Activated naive CD8-positive, alpha-beta T cell treated with anti-CD3 and anti-CD28 coated beads, Interleukin-2, amount 50 U/mL, for 16 hours (primary cell): ENCODE data around the gene DHX58.

Experiments
- DNase-seq: peaks from one replicate; pipeline ENCODE4 v3.0.0-alpha.2; 2020; ENCODE audit warnings: low read depth, low spot score

Gene DHX58

GRCh38 chr17:42055496-42055895, 57.0 kb downstream of the DHX58 start:
- no peak for DNase-seq

DNA sequence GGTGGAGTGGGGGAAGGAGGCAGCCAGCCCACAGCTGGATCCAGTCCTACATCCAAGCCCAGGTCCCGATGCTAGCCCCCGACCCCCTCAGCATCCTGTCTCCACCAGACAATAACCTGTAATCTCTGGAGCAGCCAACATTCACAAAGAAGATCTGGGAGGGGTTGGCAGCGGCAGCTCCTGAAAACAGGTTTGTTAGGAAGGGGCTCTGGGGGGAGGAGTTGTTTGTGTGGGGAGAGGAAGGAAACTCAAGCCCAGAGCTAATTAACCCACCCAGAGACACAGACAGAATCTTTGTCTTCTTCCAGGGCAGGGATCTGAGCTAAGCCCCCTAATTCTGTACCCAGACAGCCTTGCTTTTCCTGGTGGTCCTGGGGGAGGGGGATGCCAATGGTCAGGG, 57.5 kb downstream of the DHX58 start:
- no peak for DNase-seq

DNA sequence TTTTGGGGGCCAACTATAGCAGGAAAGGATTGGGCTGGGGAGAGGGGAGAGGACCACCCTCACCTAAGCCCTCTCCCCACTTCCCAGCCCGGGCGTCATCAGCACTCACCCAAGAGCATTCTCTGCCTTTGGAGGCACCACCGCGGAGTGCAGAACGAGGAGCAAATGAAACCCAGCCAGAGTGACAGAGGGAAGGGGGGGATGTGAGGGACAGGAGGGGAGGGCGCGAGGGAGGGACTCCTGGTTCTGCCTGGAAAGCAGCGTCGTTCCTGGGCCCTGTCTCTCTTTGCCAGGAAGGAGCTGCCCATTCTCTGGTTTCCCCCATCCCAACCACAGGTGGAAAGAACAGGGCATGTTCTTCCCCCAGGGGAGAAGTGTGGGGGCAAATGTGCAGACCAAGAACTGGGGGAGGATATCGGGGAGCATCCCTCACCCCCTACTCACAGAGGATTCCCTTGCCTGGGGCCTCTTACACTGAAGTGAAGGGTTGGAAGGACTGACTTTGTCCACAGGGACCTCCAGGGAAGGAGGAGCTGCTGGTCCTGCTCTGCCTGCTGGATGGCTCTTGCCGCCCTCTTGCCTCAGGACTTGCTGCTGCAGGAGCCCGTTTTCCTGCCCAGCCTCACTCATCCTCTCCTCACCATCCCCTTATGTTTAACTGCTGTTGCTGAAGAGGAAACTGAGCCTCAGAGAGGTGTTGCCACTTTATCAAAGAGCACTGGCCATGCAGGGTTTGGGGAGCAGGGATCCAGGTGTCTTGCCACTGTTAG, 58.6 kb downstream of the DHX58 start:
- no peak for DNase-seq

DNA sequence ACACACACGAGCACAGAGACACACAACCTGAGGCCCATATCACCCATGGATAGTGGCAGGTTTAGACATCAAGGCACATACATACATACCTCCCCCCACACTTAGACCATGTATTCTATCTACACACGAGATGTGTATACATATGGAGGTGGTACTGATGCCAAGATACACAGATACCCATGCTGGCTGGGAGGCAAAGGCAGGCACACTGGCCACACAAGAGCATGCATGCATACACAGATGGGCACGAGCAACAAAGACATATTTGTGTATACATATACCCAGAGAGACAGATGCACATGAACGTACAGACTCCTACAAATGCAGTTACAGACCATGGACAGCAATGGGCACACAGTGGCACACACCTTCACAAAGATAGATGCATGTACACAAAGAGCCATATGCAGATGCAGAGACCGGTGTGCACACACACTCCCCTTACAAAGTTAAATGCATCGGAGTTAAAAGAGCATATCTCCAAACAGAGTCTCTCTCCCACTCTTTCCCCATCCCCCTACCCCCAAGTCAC, 60.1 kb downstream of the DHX58 start:
- no peak for DNase-seq

DNA sequence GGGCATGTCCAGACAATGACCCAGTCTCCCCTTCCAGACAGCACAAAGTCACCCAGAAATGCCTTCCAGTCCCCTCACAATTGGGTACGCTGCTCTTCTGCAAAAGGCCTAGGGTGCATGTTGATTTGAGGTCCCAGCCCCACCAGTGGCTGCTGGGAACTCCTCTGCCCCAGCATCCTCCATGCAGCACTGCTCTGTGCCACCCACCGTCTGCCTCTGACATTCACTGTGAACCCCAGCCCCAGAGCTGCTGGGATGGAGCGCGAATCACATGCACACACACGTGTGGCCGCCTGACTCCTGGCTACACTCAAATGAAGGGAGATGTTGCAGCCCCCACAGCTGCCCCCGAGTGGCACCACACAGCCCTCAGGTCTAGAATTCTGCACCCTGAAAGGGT, 60.9 kb downstream of the DHX58 start:
- no peak for DNase-seq
